ENCODE measurements around the gene TOM1L2.

TOM1L2 gene

GRCh38 chr17:17994271-17995069 lies 22.3 kb upstream of the TOM1L2 start:
- peak; percentile 15 for DNase-seq

GRCh38 chr17:17993852-17994251 lies 21.7 kb upstream of the TOM1L2 start:
- DNase-seq: no peak

- peak; percentile 10 for DNase-seq
Measured at GRCh38 chr17:17993366-17993765, 21.2 kb upstream of the TOM1L2 start.

- DNase-seq: no peak
Measured at GRCh38 chr17:17990282-17990681, 18.1 kb upstream of the TOM1L2 start.

GRCh38 chr17:17989618-17990017 lies 17.4 kb upstream of the TOM1L2 start:
- DNase-seq: no peak

- no peak for DNase-seq
Measured at GRCh38 chr17:17989081-17989480, 16.9 kb upstream of the TOM1L2 start.

GRCh38 chr17:17988427-17988945 lies 16.3 kb upstream of the TOM1L2 start:
- no peak for DNase-seq

GRCh38 chr17:17987901-17988300 lies 15.7 kb upstream of the TOM1L2 start:
- no peak for DNase-seq

- DNase-seq: no peak
Measured at GRCh38 chr17:17987187-17987896, 15.1 kb upstream of the TOM1L2 start.

GRCh38 chr17:17985555-17985954 lies 13.4 kb upstream of the TOM1L2 start:
- DNase-seq: no peak

- no peak for DNase-seq
Measured at GRCh38 chr17:17985153-17985552, 13.0 kb upstream of the TOM1L2 start.

- DNase-seq: no peak
Measured at GRCh38 chr17:17983776-17984175, 11.6 kb upstream of the TOM1L2 start.

GRCh38 chr17:17983376-17983775 lies 11.2 kb upstream of the TOM1L2 start:
- no peak for DNase-seq

- DNase-seq: no peak
Measured at GRCh38 chr17:17982801-17983200, 10.6 kb upstream of the TOM1L2 start.

- no peak for DNase-seq
Measured at GRCh38 chr17:17981330-17981729, 9.1 kb upstream of the TOM1L2 start.

GRCh38 chr17:17979778-17980177 lies 7.6 kb upstream of the TOM1L2 start:
- no peak for DNase-seq

- DNase-seq: no peak
Measured at GRCh38 chr17:17978481-17979424, 6.6 kb upstream of the TOM1L2 start.

GRCh38 chr17:17976931-17977570 lies 4.9 kb upstream of the TOM1L2 start:
- no peak for DNase-seq

GRCh38 chr17:17975436-17975835 lies 3.2 kb upstream of the TOM1L2 start:
- no peak for DNase-seq

GRCh38 chr17:17972952-17973254 lies 703 bp upstream of the TOM1L2 start:
- no peak for DNase-seq

GRCh38 chr17:17971431-17972125 lies 622 bp downstream of the TOM1L2 start:
- DNase-seq: no peak

All from fibroblast of upper back skin (primary cell).